RWPE1 (cell line): ENCODE measurements around the gene STXBP2.
A peak's percentile ranks its signal among the peaks of the same experiment; 100 is the strongest.

ENCODE experiments used
- CTCF ChIA-PET: fragments of 350-600 bp; sonication (Branson Sonifier 250); formaldehyde crosslinking; extraction: SDS; loops from one replicate; lab custom pipeline; 2021; lab: Yijun Ruan, JAX
- POLR2A ChIA-PET: fragments of 400-600 bp; formaldehyde crosslinking; extraction: SDS; loops from one replicate; lab custom pipeline; 2020; ENCODE audit warnings: antibody characterized with exemption; ENCODE audit not compliant: low non-redundant PET; lab: Yijun Ruan, JAX
- DNase-seq: peaks from one replicate; pipeline ENCODE4 v3.0.0; 2012; ENCODE audit warnings: low spot score
- H3K27ac ChIP-seq: fragments of 450-650 bp; 2 replicates; pipeline ENCODE4 v1.5.1; 2017
- TF ChIP-seq, protein P1 (sequence below): fragments of 450-650 bp; conservative IDR thresholded peaks from 2 replicates; pipeline ENCODE4 v1.5.1; 2017; ENCODE audit warnings: low read depth, mild to moderate bottlenecking

Gene STXBP2

DNA sequence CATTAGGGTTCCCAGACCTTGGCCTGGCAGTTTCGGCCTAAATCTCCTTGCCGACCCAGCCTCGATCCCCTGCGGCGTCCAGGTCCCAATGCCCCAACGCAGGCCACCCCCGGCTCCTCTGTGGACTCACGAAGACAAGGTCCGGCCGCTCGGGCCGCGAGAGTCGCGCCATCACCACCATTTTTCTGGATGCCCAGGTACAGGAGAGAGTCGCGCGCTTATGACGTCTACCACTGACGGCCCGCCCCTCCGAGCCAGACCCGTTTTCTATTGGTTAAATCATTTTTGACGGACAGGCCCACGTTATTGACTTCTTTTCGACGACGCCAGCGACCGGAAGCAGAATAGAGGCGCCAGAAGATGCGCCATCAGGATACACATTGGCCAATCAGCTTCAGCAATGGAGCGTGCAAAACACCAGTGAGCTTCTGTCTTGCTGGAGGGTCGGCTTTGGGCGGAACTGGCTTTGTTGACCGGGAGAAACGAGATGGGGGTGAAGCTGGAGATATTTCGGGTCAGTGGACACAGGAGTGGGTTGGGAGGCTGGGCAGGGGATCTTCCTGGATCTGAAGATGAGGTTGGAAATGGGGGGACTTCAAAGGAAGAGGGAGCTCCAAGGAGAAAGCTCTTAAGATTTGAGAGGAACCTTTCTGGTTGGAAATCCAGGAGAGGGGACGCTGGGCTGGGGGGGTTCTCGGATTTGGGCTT lies 7.4 kb upstream of the STXBP2 start, which contains the start of the genes PET100 and XAB2:
Gene PET100, plus strand, starts transcription at position 447 of the 708 bp plus-strand sequence. Its CDS starts 41 bp downstream, at position 488.
Gene XAB2, minus strand, starts transcription at position 199 of the 708 bp plus-strand sequence. Its CDS starts 18 bp downstream, at position 181.
- POLR2A ChIA-PET = interaction anchor here (0.6 to 1.7 kb wide), 4 partner anchors 10 to 182 kb away, joined by 3 to 5 read pairs (median 4); no protein-coding TSS in a partner anchor
- DNase-seq = peak; percentile 99
- CTCF ChIA-PET = interaction anchor here (1.8 kb wide), 1 partner anchor 61 kb away, joined by 9 read pairs; no protein-coding TSS in a partner anchor
- H3K27ac ChIP-seq = peak within 1 kb of the TSS; percentile 64
- TF ChIP-seq, protein P1, sequence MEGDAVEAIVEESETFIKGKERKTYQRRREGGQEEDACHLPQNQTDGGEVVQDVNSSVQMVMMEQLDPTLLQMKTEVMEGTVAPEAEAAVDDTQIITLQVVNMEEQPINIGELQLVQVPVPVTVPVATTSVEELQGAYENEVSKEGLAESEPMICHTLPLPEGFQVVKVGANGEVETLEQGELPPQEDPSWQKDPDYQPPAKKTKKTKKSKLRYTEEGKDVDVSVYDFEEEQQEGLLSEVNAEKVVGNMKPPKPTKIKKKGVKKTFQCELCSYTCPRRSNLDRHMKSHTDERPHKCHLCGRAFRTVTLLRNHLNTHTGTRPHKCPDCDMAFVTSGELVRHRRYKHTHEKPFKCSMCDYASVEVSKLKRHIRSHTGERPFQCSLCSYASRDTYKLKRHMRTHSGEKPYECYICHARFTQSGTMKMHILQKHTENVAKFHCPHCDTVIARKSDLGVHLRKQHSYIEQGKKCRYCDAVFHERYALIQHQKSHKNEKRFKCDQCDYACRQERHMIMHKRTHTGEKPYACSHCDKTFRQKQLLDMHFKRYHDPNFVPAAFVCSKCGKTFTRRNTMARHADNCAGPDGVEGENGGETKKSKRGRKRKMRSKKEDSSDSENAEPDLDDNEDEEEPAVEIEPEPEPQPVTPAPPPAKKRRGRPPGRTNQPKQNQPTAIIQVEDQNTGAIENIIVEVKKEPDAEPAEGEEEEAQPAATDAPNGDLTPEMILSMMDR = no peak

DNA sequence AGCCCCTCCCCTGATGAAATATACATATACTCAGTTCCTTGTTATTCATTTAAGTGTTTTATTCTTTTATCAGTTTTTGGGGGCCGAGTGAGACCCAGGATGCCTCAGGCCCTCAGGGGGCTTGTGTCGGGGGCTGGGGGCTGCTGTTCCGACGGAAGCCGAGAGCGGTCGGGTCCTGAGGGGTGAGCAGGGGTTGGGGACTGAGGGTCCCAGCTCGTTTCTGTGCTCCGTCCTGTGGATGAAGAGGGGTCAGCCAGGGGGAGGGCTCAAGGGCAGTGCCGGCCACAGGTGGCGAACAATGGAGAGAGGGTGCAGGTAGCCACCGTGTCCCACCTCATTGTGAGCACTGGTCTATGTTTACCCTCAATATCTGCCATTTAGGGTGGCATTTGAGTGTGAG lies 5.3 kb upstream of the STXBP2 start:
- ChIA-PET POLR2A (no interaction called here), CTCF (no interaction called here)
- DNase-seq = no peak
- TF ChIP-seq, protein P1 = no peak
- no peak overlapping the region for H3K27ac ChIP-seq

DNA sequence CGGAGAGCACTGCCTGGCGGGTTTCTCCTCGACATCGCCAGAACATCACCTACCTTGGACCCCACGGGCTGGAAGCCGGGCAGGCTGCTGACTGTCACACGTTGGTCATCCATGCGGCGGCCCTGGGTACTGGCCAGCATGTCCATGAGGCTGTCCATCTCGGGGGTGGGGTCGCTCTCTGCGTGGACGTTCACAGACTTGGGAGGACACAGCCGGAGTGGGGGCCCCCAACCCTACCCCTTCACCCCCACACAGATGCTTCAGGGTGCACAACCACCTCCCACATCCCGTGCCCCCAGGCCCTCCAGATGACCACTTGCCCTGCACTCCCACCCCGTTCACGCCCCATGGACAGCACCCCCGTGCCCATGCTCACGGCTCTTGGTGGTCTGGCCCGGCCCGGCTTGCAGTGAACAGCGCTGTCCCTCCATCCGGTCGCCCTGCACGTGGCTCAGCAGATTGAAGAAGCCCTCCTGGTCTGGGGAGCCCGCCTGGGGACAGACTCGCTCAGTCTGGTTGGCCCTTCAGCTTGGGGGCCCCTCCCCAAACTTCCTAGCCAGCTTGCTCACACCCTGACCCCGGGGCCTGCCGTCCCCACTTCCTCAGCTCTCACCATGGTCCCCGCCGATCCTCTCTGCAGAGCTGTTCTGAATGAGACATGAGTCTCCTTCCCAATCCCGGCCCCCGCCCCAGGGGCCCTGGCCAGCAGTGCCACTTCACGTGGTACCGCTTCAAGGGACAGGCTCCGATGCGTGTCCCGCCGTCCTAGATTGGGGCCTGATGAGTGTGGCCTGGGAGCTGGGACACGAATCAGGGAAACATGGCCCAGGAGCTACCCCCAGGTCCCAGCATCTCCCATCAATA lies 4.3 kb upstream of the STXBP2 start:
- CTCF ChIA-PET = interaction anchor here (0.5 to 0.7 kb wide), 2 partner anchors 48 to 167 kb away, joined by 3 to 6 read pairs; partner anchors contain the start of gene TRAPPC5

DNA sequence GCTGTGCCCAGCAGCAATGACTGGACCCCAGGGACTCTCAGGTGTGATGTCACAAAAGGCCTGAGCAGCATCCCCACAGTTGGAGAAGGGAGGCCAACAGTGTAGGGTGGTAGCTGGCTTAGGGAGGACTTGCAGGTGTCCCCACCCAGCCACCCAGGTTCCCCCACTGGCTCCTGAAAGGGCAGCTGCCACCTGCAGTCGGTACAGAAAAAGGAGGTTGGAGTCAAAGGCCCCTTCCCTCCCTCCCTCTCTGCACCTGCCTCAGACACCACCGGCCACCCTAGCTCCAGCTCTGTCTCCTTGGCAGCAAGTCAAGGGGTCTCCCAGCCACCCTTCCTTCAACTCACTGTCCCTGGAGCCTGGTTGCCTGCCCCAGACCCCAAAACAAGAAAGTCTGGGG lies 3.2 kb upstream of the STXBP2 start, which contains the start of gene PCP2:
Gene PCP2, minus strand, starts transcription at position 22 of the 400 bp plus-strand sequence. CDS start 262 bp downstream, outside the sequence.
- TF ChIP-seq, protein P1 = no peak
- no peak for DNase-seq
- ChIA-PET CTCF (interaction anchor here (0.5 kb wide), 1 partner anchor 167 kb away, joined by 3 read pairs; no protein-coding TSS in a partner anchor), POLR2A (no interaction called here)
- H3K27ac ChIP-seq = no peak within 1 kb of the TSS

More for the DNA sequence above, 4.3 kb upstream of the STXBP2 start:
- POLR2A ChIA-PET = no interaction called here
- DNase-seq = no peak
- no peak overlapping the region for H3K27ac ChIP-seq
- TF ChIP-seq, protein P1 = no peak

DNA sequence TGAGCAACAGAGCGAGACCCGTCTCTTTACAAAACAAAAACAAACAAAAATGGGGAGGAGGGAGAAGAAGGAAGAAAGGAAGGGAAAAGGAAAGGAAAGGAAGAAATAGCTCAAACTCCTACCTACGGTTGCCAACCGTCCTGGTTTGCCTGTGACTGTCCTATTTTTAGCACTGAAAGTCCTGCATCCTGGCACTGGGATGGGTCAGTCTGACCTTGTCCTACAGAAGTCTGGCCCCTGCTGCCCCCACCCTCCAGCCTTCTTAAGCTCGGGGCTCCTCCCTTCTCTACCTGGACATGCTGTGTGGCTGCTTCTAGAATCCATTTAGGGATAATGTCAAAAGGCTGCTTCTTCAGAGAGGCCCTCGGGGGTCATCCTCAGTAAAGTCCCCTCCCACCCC lies 1.2 kb upstream of the STXBP2 start:
- H3K27ac ChIP-seq = no peak overlapping the region
- TF ChIP-seq, protein P1 = no peak
- POLR2A ChIA-PET = no interaction called here
- DNase-seq = no peak
- CTCF ChIA-PET = interaction anchor here (0.6 kb wide), 2 partner anchors 68 to 160 kb away, joined by 3 read pairs; no protein-coding TSS in a partner anchor

DNA sequence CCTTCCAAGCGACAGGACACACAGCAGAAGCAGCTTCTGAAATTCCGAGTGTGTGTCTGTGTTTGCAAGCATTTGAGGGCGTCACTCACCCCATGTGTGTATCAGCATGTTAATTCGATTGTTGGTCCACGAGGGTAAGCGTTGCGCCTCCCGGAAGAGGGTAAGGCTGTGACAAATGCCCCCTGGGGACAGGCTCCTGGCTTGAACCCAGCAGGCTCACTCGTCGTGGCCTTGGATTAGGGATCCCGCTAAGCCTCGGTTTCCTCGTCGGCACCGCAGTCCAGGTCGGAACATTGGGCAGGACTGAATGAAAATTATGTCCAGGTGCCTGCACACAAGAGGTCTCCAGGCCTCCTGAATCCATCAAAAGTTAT lies 606 bp upstream of the STXBP2 start:
- no peak for DNase-seq
- TF ChIP-seq, protein P1 = no peak
- POLR2A ChIA-PET = no interaction called here
- peak overlapping the region; percentile 71 for H3K27ac ChIP-seq
- CTCF ChIA-PET = interaction anchor here (0.6 kb wide), 1 partner anchor 68 kb away, joined by 3 read pairs; no protein-coding TSS in a partner anchor
